ENCODE results near the gene CSNK2A3.
"Not testable (repeated sequence)": the region's sequence is repeated elsewhere in the genome, so short reads cannot be mapped to it uniquely, and the experiment has no call there.

CSNK2A3 gene

DNA sequence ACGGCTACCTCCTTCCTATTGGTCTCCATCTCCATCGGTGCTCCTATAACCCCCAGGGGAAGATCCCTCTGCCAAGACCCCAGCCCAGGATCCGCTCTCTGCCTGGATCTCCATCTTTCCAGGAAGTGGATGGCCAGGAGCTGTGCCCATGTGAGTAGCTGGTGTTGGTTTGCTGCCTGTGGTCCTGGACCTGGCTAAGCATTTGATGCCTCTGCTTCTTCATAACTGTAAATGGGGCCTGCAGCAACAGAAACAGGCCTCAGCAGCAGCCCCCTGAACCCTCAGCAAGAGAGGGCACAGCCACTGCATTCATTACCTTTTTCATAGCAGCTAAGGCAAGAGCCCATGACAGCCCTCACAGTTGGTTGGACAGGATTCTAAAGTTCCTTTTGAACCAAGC, 26.6 kb upstream of the CSNK2A3 start:
- DNase-seq, result no peak

DNA sequence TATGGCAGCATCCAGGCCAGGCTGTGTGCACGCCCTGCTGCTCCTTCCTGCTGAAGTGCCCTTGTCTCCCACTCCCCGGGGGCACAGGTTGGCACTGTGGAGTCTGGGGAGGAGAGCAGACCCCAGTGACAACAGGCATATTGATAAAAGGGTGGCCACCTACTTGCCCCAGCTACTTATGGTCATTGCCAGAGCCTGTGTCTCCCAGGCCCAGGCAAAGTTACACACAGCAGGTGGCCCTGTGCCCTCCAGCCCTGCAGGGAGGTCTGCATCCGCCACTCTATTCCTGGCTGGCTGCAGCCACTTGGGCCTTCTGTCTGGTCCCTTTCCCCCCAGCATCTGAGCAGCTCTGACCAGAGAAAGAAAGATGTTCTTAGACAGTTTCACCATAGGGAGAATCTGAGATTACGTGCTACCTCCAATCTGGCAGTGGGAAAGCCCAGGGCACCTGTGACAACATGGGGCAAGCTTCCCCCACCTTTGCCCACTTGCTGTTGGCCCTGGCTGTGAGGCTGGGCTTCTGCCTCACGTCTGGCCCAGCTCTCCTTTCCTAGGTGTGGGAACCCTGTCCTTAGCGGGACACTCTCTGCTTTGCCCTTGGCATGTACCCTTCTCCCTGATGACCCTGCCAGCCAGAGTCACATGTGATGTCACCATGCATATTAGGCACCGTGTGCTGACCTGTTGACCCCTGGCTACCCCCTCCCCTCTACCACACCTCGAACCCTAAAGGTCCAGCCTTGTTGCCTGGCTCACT, 25.3 kb upstream of the CSNK2A3 start:
- no peak for DNase-seq

DNA sequence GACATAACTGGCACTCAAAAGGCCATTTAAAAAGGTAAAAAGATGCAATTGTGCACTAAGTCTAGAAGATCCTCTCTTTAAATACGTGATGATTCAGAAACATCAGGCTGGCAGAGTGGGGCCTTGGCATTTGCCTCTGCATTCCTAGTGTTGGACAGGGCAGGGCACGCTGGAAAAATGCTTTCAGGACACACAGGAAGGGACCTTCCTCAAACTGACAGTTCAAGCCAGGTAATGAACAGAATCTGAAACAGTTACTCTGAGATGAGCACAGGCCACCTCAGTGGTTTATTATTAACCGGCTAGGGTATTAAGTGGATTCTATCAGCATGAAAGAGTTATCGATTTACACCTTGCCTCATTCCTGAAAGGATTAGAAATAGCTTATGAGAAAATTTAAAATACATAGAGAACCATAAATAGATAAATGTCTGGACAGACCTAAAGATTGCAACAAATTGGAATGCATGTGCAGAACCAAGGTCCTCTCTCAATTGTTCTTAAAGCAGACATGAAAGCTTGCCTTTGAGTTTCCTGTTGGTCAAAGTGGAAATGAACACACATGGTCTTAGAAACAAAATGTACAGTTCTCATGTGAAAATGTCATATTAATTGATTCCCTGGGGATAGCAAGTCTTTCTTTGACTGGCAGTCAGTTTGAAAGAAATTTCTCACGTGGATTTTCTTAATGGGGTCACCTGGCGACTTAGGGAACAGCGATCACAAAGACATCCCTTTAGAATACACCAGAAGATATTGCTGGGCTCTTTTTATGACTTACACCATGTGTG, 21.5 kb upstream of the CSNK2A3 start:
- DNase-seq, result no peak

DNA sequence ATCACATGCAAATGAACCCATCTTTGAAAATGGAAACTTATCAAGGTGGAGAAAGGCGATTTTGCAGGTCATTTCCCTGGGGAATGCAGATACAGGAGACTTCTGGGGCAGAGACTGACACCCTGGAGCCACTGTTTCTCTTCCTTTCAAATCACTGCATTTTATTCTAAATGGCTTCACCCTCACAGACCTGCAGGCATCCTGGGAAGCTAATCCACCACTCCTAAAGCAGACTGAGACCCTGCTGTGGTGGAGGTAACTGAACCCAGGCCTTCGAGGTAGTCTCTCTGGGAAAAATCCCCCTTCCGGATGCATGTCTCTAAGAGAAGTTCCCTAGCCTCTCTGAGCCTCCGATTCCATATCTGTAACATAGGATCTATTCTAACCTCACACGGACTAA, 20.9 kb upstream of the CSNK2A3 start:
- DNase-seq, result no peak

DNA sequence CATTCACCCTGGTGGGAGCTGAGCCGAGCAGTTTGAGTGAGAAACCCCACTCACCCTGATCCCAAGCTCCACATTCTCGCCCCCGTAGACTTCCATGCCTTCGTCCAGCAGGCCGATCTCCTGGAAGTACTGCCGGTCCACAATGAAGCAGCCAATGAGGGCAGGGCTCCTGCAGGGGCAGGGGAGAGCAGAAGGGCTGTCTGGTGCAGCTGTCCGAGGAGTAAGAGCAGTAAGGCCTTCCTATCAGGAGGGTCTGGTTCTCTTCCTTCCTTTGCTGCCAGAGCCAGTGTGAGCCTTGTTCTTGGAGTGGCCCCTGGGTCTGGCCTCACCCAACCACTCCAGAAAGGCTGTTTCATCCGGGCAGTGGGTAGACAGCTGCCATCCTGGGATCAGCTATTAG, 19.4 kb upstream of the CSNK2A3 start:
- no peak for DNase-seq

DNA sequence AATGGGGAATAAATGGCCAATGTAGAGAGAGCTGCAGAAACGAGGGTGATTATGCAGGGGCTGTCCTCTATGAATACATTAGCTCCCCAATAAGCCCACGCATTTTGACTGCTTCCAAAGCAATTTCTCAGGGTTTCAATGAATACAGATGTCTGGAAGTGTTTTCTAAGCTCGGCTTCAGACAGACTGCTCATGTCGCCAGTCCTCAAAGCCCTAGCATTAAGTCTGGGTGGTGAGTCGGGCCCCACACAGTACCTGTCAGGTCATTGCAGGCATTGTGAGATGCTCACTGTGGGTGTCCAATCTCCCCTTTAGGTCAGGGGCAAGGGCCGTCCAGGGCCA, 17.9 kb upstream of the CSNK2A3 start:
- DNase-seq, result no peak

DNA sequence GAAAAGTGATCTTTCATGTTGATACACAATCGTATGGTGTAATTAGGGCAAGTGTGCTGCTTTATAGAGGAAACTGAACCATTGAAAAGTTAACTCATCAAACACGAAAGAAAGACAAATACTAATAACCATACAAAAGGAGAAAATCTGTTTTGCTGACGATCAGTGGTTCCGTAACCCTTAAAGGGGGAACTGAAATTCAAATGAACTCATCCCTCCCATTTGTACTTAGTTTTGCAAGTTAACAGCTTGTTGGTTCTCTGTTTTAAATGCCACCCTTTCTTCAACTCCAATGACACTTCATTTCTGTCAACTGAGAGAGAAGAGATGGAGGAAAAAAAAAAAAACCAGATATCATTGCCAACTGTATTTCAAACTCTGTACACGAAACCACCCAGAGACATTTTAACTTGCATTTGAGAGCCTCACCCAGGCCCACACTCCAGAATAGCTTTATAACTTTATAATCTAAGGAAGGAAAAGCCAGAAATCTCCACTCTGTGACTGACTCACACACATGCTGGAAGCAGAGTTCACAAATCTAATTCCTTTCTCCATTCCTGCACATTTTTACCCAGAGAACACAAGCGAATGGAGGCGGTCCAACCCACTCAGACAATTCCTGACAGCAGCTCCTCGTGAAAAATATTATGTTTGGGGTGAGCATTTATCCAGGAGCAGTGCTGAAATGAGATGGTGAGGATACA, 17.4 kb upstream of the CSNK2A3 start:
- DNase-seq, result no peak

DNA sequence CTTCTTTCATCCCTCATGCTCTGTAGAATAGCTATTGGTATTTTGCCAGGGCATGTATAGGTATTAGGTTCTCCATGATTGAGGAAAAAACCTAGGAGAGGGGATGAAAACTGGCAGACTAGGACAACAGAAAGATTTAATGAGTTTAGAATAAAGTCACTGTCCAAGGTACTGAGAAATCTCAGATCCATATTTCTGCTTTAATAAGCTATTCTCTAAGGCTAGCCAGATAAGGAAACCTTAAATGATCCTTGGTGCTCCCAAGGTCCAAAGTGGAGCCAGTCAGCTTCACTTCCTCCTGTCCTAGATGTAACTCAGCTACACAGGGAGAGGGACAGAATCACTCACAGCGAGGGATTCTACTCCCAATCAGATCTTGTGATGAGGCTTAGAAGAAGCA, 13.7 kb upstream of the CSNK2A3 start:
- no peak for DNase-seq

DNA sequence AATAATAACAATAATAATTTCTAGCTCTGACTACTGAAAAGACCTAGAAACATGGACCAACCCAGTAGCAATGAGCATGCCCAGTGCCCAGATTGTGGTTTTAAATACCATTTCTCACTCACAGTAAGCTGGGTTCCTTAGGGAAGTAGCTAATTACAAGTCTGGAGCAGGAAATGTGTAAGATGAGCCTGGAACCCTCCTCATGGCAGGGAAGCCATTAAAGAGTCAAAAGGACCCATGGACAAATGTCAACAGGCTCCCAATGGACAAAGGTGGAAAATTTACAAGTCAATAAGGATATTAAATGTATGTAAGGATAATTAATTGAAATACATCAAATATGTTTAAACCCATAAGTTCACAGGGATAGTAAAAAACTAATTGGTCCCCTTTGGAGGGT, 10.6 kb upstream of the CSNK2A3 start:
- DNase-seq, result no peak

DNA sequence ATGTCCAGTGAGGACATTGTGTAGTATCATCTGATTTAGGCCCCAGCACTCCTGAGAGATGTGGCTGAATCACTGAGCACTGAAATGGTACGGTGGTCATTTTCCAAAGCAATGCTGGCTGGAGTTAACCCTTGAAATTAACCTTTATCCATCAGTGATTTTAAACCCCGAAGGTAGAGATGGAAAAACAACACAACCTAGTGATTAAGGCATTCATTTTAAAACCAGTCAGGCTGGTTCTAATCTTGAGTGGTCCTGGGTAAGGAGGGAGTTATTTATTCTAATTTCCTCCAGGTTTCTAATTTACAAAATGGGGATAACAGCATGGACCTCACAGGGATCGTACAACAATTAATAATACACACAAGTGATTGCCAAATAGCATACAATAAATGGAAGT, 6.6 kb upstream of the CSNK2A3 start:
- no peak for DNase-seq

DNA sequence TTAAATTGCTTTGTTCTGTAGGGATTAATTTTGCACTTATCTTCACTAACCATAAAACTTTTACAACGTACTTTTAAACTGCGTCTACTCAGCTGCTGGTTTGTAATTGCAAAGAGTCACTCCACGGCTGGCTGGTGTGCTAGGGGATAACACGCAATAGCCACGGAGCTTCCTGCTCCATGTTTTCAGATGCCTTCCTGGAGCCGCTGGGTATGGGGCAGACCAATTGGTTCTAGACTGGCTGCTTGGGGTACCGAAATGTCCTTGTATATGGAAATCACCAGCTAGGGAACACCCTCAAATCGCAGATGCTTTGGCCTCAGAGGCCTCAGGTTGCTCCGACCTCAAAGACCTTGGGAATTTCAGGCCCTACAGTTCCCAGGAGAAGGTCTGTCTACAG, 3.8 kb upstream of the CSNK2A3 start:
- no peak for DNase-seq

DNA sequence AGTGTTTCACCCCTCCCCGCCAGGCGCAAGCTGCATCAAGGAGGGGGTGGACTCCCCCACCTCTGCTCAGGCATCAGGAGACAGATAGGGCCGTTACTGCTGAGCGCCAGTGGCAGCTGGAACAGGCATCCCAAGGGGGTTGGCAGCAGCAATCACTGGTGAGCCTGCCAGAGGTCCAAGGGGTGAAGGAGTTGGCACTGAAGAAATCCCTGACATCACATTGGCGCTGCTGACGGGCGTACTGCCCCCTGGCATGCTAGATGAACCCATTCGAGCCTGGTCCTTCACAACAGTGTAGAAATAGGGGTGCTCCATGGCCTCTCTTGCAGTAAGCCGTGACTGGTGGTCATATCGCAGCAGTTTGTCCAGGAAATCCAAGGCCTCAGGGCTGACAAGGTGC, 1.2 kb downstream of the CSNK2A3 start:
- DNase-seq, result not testable (repeated sequence)

DNA sequence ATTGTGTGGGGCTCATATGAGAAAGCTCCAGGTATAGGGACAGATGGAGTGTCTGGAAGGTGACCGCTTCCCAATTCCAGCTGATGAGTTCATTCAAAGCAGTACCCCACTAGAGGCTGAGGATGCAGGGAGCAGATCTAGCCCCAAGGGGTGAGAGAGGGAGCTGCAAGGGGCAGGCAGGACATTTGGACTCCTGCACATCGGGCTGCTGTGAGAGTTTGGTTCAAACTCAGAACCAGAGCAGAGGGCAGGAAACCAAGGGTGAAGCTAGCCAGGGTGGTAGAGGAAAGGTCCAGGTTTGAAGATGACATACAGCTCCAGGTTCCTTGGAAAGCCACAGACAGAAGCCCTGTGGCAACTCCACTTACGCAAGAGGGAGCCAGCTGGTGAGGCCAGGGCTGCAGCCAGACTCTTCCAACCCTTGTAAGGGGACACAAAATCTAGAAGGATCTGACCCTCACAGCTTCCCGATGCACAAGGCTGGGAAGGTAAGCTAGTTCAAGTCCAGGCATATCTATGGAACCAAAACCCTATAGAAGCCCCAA, 1.9 kb downstream of the CSNK2A3 start:
- DNase-seq, result no peak

DNA sequence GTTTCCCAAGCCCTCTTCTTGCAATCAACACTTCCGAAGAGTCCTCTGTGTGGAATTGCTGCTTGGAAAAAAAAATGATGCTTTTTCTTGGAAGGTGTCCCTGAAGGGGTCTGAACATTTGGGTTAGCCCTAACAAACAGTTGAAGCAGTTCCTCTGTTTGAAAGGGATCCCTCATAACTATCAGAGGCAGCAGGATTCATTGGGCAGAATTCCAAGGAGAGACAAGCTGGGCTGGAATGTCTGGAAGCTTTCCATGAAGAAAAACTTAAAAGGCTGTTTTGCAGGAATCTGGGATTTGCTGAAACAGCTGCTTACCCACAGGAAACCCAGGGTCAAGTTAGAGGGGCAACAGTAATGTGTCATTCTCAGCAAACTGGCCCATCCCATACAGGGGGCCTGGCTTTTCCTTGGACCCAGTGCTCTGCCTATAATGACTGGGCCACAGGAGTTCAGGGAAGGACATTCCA, 3.1 kb downstream of the CSNK2A3 start:
- DNase-seq, result no peak

DNA sequence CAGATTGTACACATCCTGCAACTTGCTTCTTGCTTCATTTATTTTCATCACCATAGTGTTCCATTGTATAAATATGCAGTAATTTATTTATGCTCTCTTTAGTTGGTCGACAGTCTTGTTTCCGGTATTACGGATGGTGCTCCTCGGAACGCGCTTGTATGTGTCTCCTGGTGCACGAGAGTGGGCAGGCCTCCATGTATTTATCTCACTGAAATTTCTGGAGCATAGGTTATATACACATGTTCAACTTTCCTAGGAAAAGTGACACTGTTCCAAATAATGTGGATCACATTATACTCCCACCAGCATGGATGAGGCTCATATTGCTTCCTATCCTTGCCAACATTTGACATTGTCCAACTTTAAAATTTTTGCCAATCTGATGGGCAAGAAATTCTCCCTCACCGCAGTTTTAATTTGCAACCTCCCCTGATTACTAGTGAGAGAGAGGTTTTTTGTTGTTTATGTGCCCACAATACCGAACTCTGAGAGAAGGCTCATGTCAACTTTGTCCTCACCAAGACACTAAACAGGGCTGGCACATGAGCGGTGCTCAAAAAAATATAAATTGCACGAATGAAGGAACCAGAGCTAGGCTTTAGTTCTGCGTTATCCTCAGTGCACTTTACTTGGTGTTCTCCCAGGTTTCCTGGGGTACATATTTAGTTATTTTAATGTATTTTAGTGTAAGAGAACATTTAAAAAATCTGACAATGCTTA, 3.8 kb downstream of the CSNK2A3 start:
- DNase-seq, result no peak

DNA sequence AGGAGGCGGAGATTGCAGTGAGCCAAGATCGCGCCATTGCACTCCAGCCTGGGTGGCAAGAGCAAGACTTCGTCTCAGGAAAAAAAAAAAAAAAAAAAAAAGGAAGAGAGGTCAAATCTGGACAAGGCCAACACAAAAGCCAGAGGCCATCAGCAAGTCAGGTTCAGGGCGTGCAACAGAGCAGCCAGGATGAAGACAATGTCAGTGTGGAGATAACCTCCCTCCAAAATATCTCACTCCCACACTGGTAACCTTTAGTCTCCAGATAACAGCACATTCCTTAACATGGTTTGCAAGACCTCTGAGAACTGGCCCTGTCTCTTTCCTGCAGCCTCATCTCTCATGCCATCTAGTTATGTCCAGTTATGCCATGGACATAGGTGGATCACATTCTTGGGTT, 4.7 kb downstream of the CSNK2A3 start:
- DNase-seq, result no peak

DNA sequence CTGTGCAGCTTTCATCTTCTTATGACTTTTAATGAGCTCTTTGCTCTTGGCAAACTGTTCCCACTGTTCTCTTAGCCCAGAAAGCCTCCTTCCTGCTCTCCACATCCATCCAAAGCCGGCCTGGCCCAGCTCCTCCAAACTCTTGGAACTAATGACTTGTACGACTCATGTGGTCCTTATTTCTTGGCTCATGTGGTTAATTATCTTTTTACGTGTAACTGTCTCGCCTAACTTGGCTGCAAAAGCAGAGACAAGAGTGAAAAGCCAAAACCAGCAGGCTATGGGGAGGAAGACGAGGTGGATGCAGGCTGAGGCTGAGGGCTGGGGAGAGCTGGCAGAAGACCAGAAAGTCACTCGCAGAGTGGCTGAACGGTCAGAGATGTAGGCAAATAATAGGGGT, 5.5 kb downstream of the CSNK2A3 start:
- DNase-seq, result no peak

DNA sequence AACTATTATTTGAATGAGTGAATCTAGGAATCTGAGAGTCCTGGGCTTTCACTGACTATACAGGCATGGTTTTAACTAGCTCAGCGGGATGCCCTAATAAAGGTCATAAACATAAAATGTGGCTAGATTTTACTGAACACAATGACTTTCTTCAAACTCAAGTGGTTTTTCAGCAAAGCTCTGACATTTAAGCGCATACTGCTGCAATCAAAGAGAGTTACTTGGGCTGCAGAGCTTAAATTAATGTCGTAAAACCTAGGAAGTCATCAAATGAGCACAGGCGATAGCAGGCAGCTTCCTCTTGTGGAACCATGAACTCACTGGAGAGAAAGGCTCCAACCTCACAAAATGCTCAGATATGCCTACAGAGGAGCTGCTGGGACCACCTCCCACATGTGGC, 6.7 kb downstream of the CSNK2A3 start:
- peak; percentile 30 for DNase-seq

DNA sequence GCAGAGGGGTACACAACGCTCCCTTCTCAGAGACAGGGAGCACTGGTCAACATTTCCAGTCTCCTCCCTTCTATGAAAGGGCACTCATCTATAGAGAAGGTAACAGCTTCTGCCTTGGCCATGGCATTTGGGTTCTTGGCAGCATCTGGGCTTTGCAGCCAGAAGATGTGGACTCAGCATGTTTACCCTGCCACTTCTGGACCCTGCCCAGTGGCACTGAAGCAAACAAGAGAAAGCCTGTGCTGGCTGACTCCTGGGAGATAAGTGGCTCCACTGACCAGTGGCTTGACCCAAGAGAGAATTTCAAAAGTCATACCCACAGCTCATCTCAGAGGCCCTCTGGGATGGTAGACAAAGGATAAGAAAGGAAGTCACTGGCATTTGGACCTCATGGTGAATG, 8.0 kb downstream of the CSNK2A3 start:
- no peak for DNase-seq

DNA sequence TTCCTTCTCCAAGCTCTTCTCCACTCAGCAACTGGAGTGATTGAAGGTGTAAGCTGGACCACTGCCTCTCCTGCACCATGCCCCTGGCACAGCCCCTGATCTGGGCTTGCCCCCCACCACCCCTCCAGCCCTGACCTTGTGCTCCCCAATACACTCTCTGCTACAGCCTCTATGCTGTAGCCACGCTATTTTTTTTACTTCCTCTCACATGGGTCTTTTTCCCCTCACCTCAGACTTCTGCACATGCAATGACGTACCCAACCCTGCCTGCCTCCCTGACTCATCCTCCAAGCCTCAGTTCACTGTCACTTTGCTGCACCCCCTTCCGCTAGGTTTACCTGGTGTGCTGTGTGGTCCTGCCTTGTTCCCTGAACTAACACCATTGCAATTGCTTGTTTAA, 9.0 kb downstream of the CSNK2A3 start:
- DNase-seq, result no peak

DNA sequence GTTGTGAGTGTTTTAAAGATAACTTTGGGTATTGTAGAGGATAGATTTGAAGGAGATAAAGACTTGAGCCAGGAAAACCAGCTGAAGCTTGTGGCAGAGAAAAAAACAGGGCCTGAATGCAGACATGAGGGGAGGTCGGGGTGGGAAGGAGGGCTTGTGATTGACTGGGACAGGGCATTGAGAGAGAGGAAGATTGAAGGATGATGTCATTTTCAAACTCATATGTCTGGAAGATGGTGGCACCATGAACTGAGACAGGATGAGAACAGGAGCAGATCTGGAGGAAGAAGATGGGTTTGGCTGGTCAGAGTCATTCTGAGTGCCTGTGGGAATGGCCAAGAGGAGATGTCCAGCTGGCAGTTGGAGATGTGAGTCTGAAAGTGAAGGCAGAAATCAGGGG, 14.7 kb downstream of the CSNK2A3 start:
- no peak for DNase-seq

DNA sequence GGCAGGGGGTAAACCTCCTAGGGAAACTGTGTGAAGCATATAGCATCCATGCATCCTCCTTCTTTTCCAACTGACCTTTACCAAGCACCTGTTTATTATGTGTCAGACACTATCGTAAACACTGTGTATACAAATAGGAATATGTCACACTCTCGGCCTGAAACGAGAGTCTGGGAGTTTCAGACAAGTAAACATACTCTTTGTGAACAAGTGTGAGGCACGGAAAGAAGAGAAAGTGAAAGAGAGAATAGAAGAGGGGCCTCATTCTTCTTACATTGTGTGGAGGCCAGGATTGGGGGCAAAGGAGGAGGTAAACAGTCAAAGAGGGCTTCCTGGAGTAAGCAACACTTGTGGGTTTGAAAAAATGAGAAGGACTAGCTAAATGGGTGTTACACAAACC, 16.4 kb downstream of the CSNK2A3 start:
- DNase-seq, result no peak

DNA sequence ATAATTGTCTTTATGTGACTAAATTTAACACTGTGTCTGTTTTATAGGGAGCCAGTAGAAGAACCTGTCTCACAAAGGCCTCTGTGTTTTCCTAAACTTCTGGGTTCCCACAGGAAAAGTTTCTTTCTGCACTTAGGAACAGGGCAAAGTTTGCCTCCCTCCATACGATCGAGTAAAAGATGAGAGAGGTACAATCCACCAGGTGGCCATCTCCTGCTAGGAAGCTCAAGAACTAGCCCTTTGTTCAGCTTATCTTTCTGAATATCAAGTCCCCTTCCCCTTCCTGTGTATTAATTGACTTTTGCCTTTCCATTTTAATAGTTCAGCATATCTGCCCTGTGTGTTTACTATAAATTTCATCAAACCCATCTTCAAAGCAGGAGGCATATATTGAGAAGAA, 18.0 kb downstream of the CSNK2A3 start:
- no peak for DNase-seq

Measured in NCI-H1105 treated with DMSO at 0.1 percent for 48 hours (cell line).